HL-60 (cell line): ENCODE measurements around the gene PCCA.
"Not testable (repeated sequence)": the region's sequence is repeated elsewhere in the genome, so short reads cannot be mapped to it uniquely, and the experiment has no call there.

ENCODE experiments used
- DNase-seq, 2 experiments: peaks; one replicate each; pipeline ENCODE4 v3.0.0-alpha.2; 2010 to 2020; ENCODE audit warnings: low read depth in 1 of 2, low spot score in 1 of 2
- H3K27ac ChIP-seq: fragments of 250-450 bp; sonication (Bioruptor Pico); replicated peaks from 2 replicates; pipeline ENCODE4 v1.5.1; 2020; ENCODE audit warnings: mild to moderate bottlenecking, moderate library complexity
- H3K27me3 ChIP-seq: fragments of 250-450 bp; sonication (Bioruptor Pico); 2 replicates; pipeline ENCODE4 v1.5.1; 2021; ENCODE audit warnings: mild to moderate bottlenecking, moderate library complexity; ENCODE audit not compliant: insufficient read depth, poor library complexity, severe bottlenecking
- H3K4me3 ChIP-seq: replicated peaks from 2 replicates; pipeline ENCODE4 v1.5.1; 2011; ENCODE audit warnings: mild to moderate bottlenecking, control low read depth, low read length; ENCODE audit not compliant: insufficient read depth
- GABPA ChIP-seq: IDR thresholded peaks from 2 replicates; pipeline ENCODE4 v1.6.1; 2012; ENCODE audit warnings: low read depth
- POLR2AphosphoS5 ChIP-seq: IDR thresholded peaks from 2 replicates; pipeline ENCODE4 v1.6.1; 2012; ENCODE audit warnings: low read depth
- SPI1 ChIP-seq: IDR thresholded peaks from 2 replicates; pipeline ENCODE4 v1.6.1; 2012; ENCODE audit warnings: low read depth, mild to moderate bottlenecking, borderline replicate concordance
- TF ChIP-seq, protein P1 (sequence below): IDR thresholded peaks from one replicate; pipeline ENCODE4 v1.5.1; 2011; ENCODE audit warnings: low read length, control low read depth, inconsistent platforms; ENCODE audit not compliant: insufficient read depth
- TF ChIP-seq, protein P2 (sequence below): IDR thresholded peaks from 2 replicates; pipeline ENCODE4 v1.6.1; 2012; ENCODE audit warnings: low read depth; ENCODE audit not compliant: insufficient replicate concordance

PCCA gene

DNA sequence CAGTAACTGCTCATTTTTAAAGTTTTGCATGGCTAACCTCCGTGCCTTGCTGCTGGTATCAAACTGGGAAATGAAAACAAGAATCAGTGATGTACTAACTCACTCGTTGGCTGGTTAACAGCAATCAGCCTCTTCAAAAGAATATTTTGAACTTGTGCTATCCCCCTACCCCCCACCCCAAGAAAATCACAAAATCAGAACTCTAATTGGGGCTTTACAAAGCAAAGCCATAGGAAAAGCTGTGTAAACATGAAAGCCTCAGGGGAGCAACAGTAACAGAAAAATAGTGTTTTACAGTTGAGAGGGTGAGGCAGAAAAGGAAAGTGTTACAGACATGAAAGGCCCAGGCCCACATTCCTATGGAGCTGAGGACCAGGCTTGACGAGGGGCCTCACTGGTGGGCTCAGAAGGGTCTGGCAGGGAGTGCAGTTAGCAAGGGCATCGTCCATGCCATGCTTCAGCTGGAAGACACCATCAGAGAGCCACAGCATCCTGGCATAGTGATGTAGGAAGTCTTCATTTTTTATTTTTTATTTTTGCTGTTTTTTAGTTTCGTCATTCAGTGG, 217.6 kb downstream of the PCCA start:
- no peak overlapping the region for H3K4me3 ChIP-seq
- no peak overlapping the region for H3K27ac ChIP-seq
- peaks cover 7% of the 10 kb centered on the region for H3K27me3 ChIP-seq
- TF ChIP-seq GABPA (no peak), SPI1 (no peak), POLR2AphosphoS5 (no peak)
- TF ChIP-seq, protein P1, sequence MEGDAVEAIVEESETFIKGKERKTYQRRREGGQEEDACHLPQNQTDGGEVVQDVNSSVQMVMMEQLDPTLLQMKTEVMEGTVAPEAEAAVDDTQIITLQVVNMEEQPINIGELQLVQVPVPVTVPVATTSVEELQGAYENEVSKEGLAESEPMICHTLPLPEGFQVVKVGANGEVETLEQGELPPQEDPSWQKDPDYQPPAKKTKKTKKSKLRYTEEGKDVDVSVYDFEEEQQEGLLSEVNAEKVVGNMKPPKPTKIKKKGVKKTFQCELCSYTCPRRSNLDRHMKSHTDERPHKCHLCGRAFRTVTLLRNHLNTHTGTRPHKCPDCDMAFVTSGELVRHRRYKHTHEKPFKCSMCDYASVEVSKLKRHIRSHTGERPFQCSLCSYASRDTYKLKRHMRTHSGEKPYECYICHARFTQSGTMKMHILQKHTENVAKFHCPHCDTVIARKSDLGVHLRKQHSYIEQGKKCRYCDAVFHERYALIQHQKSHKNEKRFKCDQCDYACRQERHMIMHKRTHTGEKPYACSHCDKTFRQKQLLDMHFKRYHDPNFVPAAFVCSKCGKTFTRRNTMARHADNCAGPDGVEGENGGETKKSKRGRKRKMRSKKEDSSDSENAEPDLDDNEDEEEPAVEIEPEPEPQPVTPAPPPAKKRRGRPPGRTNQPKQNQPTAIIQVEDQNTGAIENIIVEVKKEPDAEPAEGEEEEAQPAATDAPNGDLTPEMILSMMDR: no peak
- TF ChIP-seq, protein P2, sequence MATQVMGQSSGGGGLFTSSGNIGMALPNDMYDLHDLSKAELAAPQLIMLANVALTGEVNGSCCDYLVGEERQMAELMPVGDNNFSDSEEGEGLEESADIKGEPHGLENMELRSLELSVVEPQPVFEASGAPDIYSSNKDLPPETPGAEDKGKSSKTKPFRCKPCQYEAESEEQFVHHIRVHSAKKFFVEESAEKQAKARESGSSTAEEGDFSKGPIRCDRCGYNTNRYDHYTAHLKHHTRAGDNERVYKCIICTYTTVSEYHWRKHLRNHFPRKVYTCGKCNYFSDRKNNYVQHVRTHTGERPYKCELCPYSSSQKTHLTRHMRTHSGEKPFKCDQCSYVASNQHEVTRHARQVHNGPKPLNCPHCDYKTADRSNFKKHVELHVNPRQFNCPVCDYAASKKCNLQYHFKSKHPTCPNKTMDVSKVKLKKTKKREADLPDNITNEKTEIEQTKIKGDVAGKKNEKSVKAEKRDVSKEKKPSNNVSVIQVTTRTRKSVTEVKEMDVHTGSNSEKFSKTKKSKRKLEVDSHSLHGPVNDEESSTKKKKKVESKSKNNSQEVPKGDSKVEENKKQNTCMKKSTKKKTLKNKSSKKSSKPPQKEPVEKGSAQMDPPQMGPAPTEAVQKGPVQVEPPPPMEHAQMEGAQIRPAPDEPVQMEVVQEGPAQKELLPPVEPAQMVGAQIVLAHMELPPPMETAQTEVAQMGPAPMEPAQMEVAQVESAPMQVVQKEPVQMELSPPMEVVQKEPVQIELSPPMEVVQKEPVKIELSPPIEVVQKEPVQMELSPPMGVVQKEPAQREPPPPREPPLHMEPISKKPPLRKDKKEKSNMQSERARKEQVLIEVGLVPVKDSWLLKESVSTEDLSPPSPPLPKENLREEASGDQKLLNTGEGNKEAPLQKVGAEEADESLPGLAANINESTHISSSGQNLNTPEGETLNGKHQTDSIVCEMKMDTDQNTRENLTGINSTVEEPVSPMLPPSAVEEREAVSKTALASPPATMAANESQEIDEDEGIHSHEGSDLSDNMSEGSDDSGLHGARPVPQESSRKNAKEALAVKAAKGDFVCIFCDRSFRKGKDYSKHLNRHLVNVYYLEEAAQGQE: no peak
- no peak for DNase-seq

DNA sequence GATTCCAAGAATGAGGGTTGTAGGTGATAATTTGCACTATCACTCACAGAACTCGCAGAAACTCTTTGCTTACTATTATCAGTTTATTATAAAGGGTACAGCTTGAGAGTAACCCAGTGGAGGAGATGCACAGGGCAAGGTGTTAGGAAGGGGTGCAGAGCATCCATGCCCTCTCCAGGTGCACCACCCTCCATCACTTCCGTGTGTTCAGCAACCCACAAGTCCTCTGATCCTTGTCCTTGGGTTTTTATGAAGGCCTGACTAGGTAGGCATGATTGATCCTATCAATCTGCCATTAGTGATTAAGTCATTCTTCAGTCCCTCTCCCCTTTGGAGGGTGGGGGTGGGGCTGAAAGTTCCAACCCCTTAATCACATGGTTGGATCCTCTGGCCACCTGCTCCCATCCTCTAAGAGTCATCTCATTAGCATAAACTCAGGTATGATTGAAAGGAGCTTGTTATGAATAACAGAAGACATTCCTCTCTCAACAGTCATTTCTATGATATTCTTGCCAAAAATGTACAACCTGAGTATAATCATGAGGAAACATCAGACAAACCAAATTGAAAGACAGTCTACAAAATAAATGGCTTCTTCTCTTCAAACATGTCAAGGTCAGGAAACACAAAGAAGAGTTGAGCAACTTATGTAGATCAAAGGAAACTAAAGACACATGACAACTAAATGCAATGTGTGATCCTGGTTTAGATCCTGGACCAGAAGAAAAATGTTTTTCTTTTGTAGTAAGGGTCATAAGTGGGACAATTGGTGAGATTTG, 225.4 kb downstream of the PCCA start:
- H3K27me3 ChIP-seq: no peaks in the 10 kb centered on the region
- no peak for DNase-seq
- TF ChIP-seq GABPA (no peak), SPI1 (no peak), POLR2AphosphoS5 (no peak)
- TF ChIP-seq, protein P1: no peak
- TF ChIP-seq, protein P2: no peak

DNA sequence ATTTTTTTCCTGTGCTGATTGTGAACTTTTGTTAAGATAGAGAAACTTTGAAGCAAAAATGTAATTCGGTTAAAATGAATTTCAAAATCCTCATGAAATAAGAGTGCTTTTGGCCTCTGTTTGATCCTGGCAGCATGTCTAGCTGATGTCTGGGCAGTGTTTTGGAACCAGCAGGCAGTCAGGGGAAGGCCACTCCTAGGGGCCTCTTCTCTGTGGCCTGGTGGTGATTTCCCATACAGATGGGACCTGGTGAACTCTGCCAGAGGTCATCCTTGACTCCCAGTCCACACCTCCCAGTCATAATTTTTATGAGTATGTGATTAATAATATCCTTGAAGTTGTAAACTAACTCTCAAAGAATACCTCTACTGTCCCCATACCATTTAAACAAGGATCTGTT, 226.6 kb downstream of the PCCA start:
- TF ChIP-seq POLR2AphosphoS5 (no peak), GABPA (no peak), SPI1 (no peak)
- TF ChIP-seq, protein P2: no peak
- TF ChIP-seq, protein P1: no peak
- H3K27ac ChIP-seq: no peak overlapping the region
- no peak for DNase-seq
- no peak overlapping the region for H3K4me3 ChIP-seq
- no peaks in the 10 kb centered on the region for H3K27me3 ChIP-seq

More for the DNA sequence above, 225.4 kb downstream of the PCCA start:
- no peak overlapping the region for H3K27ac ChIP-seq
- H3K4me3 ChIP-seq: no peak overlapping the region

DNA sequence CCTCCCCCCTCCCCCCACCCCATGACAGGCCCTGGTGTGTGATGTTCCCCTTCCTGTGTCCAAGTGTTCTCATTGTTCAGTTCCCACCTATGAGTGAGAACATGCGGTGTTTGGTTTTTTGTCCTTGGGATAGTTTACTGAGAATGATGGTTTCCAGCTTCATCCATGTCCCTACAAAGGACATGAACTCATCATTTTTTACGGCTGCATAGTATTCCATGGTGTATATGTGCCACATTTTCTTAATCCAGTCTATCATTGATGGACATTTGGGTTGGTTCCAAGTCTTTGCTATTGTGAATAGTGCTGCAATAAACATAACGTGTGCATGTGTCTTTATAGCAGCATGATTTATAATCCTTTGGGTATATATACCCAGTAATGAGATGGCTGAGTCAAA, 229.6 kb downstream of the PCCA start:
- H3K4me3 ChIP-seq, H3K27ac ChIP-seq, H3K27me3 ChIP-seq, DNase-seq: not testable (repeated sequence)
